ENCODE measurements around the gene TMEM63A. TPM values are rescaled to one million over a fixed set of nuclear protein-coding genes. Genes with fewer than 3 reads are reported as not detected.

Gene TMEM63A
- total RNA-seq, 1 experiment from 2014 or later = 47.5 TPM

- Histone ChIP-seq H3K79me2 (ENCODE audit: low read length) (peaks cover 42% of the 10 kb centered on the region), H3K9ac (ENCODE audit: low read length) (no peak overlapping the region), H3K9me2 (replicated peaks; ENCODE audit: low read length) (no peaks in the 10 kb centered on the region), H3K9me3 (ENCODE audit: low read length) (no peaks in the 10 kb centered on the region), H3K4me2 (ENCODE audit: low read length) (peak overlapping the region; percentile 10; the same call in 1 of the 2 replicates), H3F3A (ENCODE audit: low read length, unreplicated experiment) (no peaks in the 10 kb centered on the region), H3K27ac (ENCODE audit: low read length) (no peak overlapping the region), H3K36me3 (ENCODE audit: low read depth, low read length) (no peaks in the 10 kb centered on the region; the same call in 1 of the 2 replicates), H4K20me1 (ENCODE audit: low read length) (no peaks in the 10 kb centered on the region), H3K27me3 (ENCODE audit: low read length) (no peaks in the 10 kb centered on the region), H2AFZ (ENCODE audit: low read length) (no peak overlapping the region), H3K4me3 (ENCODE audit: low read length) (no peak overlapping the region), H3K4me1 (ENCODE audit: insufficient read depth, low read length) (peaks cover 30% of the 10 kb centered on the region)
- no peak for TF ChIP-seq EZH2 (IDR thresholded peaks at IDR 0.05; ENCODE audit: low read length, unreplicated experiment)
- TF ChIP-seq EZH2phosphoT487 (IDR thresholded peaks at IDR 0.05; ENCODE audit: borderline replicate concordance, low read length) = no peak
- TF ChIP-seq, protein P1, sequence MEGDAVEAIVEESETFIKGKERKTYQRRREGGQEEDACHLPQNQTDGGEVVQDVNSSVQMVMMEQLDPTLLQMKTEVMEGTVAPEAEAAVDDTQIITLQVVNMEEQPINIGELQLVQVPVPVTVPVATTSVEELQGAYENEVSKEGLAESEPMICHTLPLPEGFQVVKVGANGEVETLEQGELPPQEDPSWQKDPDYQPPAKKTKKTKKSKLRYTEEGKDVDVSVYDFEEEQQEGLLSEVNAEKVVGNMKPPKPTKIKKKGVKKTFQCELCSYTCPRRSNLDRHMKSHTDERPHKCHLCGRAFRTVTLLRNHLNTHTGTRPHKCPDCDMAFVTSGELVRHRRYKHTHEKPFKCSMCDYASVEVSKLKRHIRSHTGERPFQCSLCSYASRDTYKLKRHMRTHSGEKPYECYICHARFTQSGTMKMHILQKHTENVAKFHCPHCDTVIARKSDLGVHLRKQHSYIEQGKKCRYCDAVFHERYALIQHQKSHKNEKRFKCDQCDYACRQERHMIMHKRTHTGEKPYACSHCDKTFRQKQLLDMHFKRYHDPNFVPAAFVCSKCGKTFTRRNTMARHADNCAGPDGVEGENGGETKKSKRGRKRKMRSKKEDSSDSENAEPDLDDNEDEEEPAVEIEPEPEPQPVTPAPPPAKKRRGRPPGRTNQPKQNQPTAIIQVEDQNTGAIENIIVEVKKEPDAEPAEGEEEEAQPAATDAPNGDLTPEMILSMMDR (conservative IDR thresholded peaks at IDR 0.05; ENCODE audit: low read depth, low read length) = no peak
- DNase-seq (peak; percentile 64), ATAC-seq (peak; percentile 60)
- CTCF ChIA-PET = no interaction called here
- BruUV-seq (replicated peaks) = no TSS peak
- intact Hi-C loops (cut with micrococcal nuclease) = loop anchor here (1.0 to 2.0 kb wide), 2 partner anchors 10 to 14 kb away; partner anchors contain the start of gene EPHX1
- POLR2A ChIA-PET (ENCODE audit: unreplicated experiment) = interaction anchor here (0.6 kb wide), 1 partner anchor 290 kb away, joined by 3 read pairs; no protein-coding TSS in a partner anchor
Measured at GRCh38 chr1:225820522-225821120, 61.6 kb downstream of the TMEM63A start.

- ChIA-PET POLR2A (ENCODE audit: unreplicated experiment) (no interaction called here), CTCF (no interaction called here)
- Histone ChIP-seq H3K9me3 (ENCODE audit: low read length) (no peaks in the 10 kb centered on the region), H3K4me3 (ENCODE audit: low read length) (no peak overlapping the region), H3K9me2 (replicated peaks; ENCODE audit: low read length) (no peaks in the 10 kb centered on the region), H3K4me1 (ENCODE audit: insufficient read depth, low read length) (peaks cover 30% of the 10 kb centered on the region), H3K27ac (ENCODE audit: low read length) (no peak overlapping the region), H3K79me2 (ENCODE audit: low read length) (peaks cover 37% of the 10 kb centered on the region), H3F3A (ENCODE audit: low read length, unreplicated experiment) (no peaks in the 10 kb centered on the region), H3K4me2 (ENCODE audit: low read length) (no peak overlapping the region), H3K9ac (ENCODE audit: low read length) (no peak overlapping the region), H3K27me3 (ENCODE audit: low read length) (no peaks in the 10 kb centered on the region), H3K36me3 (ENCODE audit: low read depth, low read length) (no peaks in the 10 kb centered on the region; the same call in 1 of the 2 replicates), H2AFZ (ENCODE audit: low read length) (no peak overlapping the region), H4K20me1 (ENCODE audit: low read length) (no peaks in the 10 kb centered on the region)
- DNase-seq = no peak
- intact Hi-C loops (cut with micrococcal nuclease) = loop anchor here (1.0 to 2.0 kb wide), 2 partner anchors 9 to 15 kb away; partner anchors contain the start of gene EPHX1
- no TSS peak for BruUV-seq (replicated peaks)
- ATAC-seq = no peak
- TF ChIP-seq EZH2phosphoT487 (IDR thresholded peaks at IDR 0.05; ENCODE audit: borderline replicate concordance, low read length) = no peak
- TF ChIP-seq, protein P1 (conservative IDR thresholded peaks at IDR 0.05; ENCODE audit: low read depth, low read length) = no peak
- TF ChIP-seq EZH2 (IDR thresholded peaks at IDR 0.05; ENCODE audit: low read length, unreplicated experiment) = no peak
Measured at GRCh38 chr1:225819346-225820192, 62.6 kb downstream of the TMEM63A start.
